GM23248 (cell line): ENCODE data around the gene EVL. TPM values are rescaled to one million over a fixed set of nuclear protein-coding genes. Genes with fewer than 3 reads are reported as not detected.

Experiments used
- DNase-seq: peaks from one replicate; pipeline ENCODE4 v3.0.0-alpha.2; 2015
- H2AFZ ChIP-seq: fragments of 200-600 bp; sonication (generic); 2 replicates; pipeline ENCODE4 v1.6.1; 2016; ENCODE audit warnings: antibody characterized with exemption
- H3F3A ChIP-seq: fragments of 200-600 bp; sonication (generic); 2 replicates; pipeline ENCODE4 v1.6.1; 2016; ENCODE audit warnings: mild to moderate bottlenecking, antibody characterized with exemption, mixed run types; ENCODE audit not compliant: insufficient read depth
- H3K27ac ChIP-seq: fragments of 200-600 bp; sonication (generic); 2 replicates; pipeline ENCODE4 v1.5.1; 2016; ENCODE audit warnings: mild to moderate bottlenecking
- H3K27me3 ChIP-seq: fragments of 200-600 bp; sonication (generic); replicated peaks from 2 replicates; pipeline ENCODE4 v1.6.1; 2016; ENCODE audit warnings: mild to moderate bottlenecking; ENCODE audit not compliant: insufficient read depth
- H3K36me3 ChIP-seq: fragments of 200-600 bp; sonication (generic); 2 replicates; pipeline ENCODE4 v1.6.1; 2016; ENCODE audit warnings: low read depth, mild to moderate bottlenecking
- H3K4me1 ChIP-seq: fragments of 200-600 bp; sonication (generic); 2 replicates; pipeline ENCODE4 v1.6.1; 2016; ENCODE audit warnings: mild to moderate bottlenecking; ENCODE audit not compliant: insufficient read depth
- H3K4me2 ChIP-seq: fragments of 200-600 bp; sonication (generic); one replicate; pipeline ENCODE4 v1.6.1; 2016; ENCODE audit warnings: mild to moderate bottlenecking; ENCODE audit not compliant: unreplicated experiment
- H3K4me3 ChIP-seq: fragments of 200-600 bp; sonication (generic); 2 replicates; pipeline ENCODE4 v1.5.1; 2016; ENCODE audit warnings: mild to moderate bottlenecking
- H3K79me2 ChIP-seq: fragments of 200-600 bp; sonication (generic); 2 replicates; pipeline ENCODE4 v1.6.1; 2016; ENCODE audit warnings: mild to moderate bottlenecking; ENCODE audit not compliant: insufficient read depth
- H3K9ac ChIP-seq: fragments of 200-600 bp; sonication (generic); 2 replicates; pipeline ENCODE4 v1.6.1; 2016; ENCODE audit warnings: mild to moderate bottlenecking
- H3K9me2 ChIP-seq: fragments of 200-600 bp; sonication (generic); 2 replicates; pipeline ENCODE4 v1.6.1; 2016; ENCODE audit warnings: mixed run types, mild to moderate bottlenecking, moderate library complexity; ENCODE audit not compliant: insufficient read depth
- H3K9me3 ChIP-seq: fragments of 200-600 bp; sonication (generic); one replicate; pipeline ENCODE4 v1.6.1; 2017; ENCODE audit warnings: low read depth
- H4K20me1 ChIP-seq: fragments of 200-600 bp; sonication (generic); 2 replicates; pipeline ENCODE4 v1.6.0; 2016; ENCODE audit not compliant: insufficient read depth
- EZH2 ChIP-seq: fragments of 200-600 bp; sonication (generic); IDR thresholded peaks from 2 replicates; pipeline ENCODE4 v1.6.1; 2018; ENCODE audit warnings: antibody characterized with exemption, mild to moderate bottlenecking; ENCODE audit not compliant: insufficient read depth, poor library complexity, severe bottlenecking
- EZH2phosphoT487 ChIP-seq: fragments of 200-600 bp; sonication (generic); IDR thresholded peaks from 2 replicates; pipeline ENCODE4 v1.6.1; 2018; ENCODE audit warnings: antibody characterized with exemption, moderate library complexity, mild to moderate bottlenecking, low read depth; ENCODE audit not compliant: insufficient read depth
- WGBS, 2 experiments: methylation state at CpG; one replicate each; pipeline ENCODE4 v1.1.6; 2015 to 2017; ENCODE audit warnings: low lambda C conversion rate in 2 of 2, low coverage in 1 of 2; ENCODE audit errors: missing lambda C conversion rate in 2 of 2; 5-methylcytosine and 5-hydroxymethylcytosine counted together
- in situ Hi-C: fragments of 300-500 bp; cut with MboI; formaldehyde crosslinking; loops from 2 replicates; pipeline ENCODE4 v1.15.0; 2020
- polyA plus RNA-seq: library from polyadenylated mRNA; unstranded; fragments of >200 nt; fragmentation: Nextera tagmentation; extraction: Ambion mirVana; gene quantifications from 2 replicates; pipeline ENCODE4 v1.2.1, GENCODE V29; 2016
- total RNA-seq: library from RNA; depleted of rRNA; stranded (reverse); fragments of >200 nt; shearing (Covaris generic); gene quantifications from 2 replicates; pipeline ENCODE4 v1.2.3, GENCODE V29; 2014

EVL gene
- total and polyA plus RNA-seq, 2 experiments from 2014 or later = 6.6 to 29.9 TPM

- Histone ChIP-seq H3F3A (peaks cover 5% of the 10 kb centered on the region), H3K4me3 (no peak overlapping the region), H3K36me3 (no peaks in the 10 kb centered on the region), H3K27ac (no peak overlapping the region), H3K4me2 (no peak overlapping the region), H3K9me2 (no peaks in the 10 kb centered on the region), H4K20me1 (no peaks in the 10 kb centered on the region), H3K9me3 (no peaks in the 10 kb centered on the region), H3K9ac (no peak overlapping the region), H2AFZ (no peak overlapping the region), H3K27me3 (no peaks in the 10 kb centered on the region), H3K4me1 (peaks cover 5% of the 10 kb centered on the region), H3K79me2 (peaks cover 75% of the 10 kb centered on the region)
- TF ChIP-seq EZH2 = no peak
- no peak for TF ChIP-seq EZH2phosphoT487
- no peak for DNase-seq
- 95 to 98% methylated on average over 13 of the region's 13 CpGs for WGBS, 2 experiments
- in situ Hi-C loops = no loop called here
Observed at GRCh38 chr14:100054316-100055075, 10.7 kb upstream of the EVL start.

GRCh38 chr14:100056431-100056830, 8.8 kb upstream of the EVL start:
- H3F3A ChIP-seq = no peaks in the 10 kb centered on the region
- H3K4me3 ChIP-seq = no peak overlapping the region
- no peaks in the 10 kb centered on the region for H3K4me1 ChIP-seq
- H2AFZ ChIP-seq = no peak overlapping the region
- DNase-seq = no peak
- no peak overlapping the region for H3K9ac ChIP-seq
- no peak overlapping the region for H3K27ac ChIP-seq
- H3K9me3 ChIP-seq = no peaks in the 10 kb centered on the region
- H3K79me2 ChIP-seq = peaks cover 68% of the 10 kb centered on the region
- H3K9me2 ChIP-seq = no peaks in the 10 kb centered on the region
- in situ Hi-C loops = no loop called here
- WGBS, 2 experiments = 75 to 80% methylated on average over 3 of the region's 3 CpGs
- no peak overlapping the region for H3K4me2 ChIP-seq
- TF ChIP-seq EZH2 (no peak), EZH2phosphoT487 (no peak)
- no peaks in the 10 kb centered on the region for H3K27me3 ChIP-seq
- H3K36me3 ChIP-seq = no peaks in the 10 kb centered on the region
- no peaks in the 10 kb centered on the region for H4K20me1 ChIP-seq

- 77 to 82% methylated on average over 4 of the region's 4 CpGs for WGBS, 2 experiments
- H4K20me1 ChIP-seq = no peaks in the 10 kb centered on the region
- H2AFZ ChIP-seq = no peak overlapping the region
- no peaks in the 10 kb centered on the region for H3K9me3 ChIP-seq
- H3K4me1 ChIP-seq = no peaks in the 10 kb centered on the region
- no peaks in the 10 kb centered on the region for H3K27me3 ChIP-seq
- no peak overlapping the region for H3K27ac ChIP-seq
- H3K9me2 ChIP-seq = no peaks in the 10 kb centered on the region
- in situ Hi-C loops = no loop called here
- no peaks in the 10 kb centered on the region for H3K36me3 ChIP-seq
- H3K9ac ChIP-seq = no peak overlapping the region
- H3K4me3 ChIP-seq = no peak overlapping the region
- peak; percentile 36 for DNase-seq
- TF ChIP-seq EZH2 (no peak), EZH2phosphoT487 (no peak)
- H3K79me2 ChIP-seq = peaks cover 62% of the 10 kb centered on the region
- H3F3A ChIP-seq = no peaks in the 10 kb centered on the region
- no peak overlapping the region for H3K4me2 ChIP-seq
Observed at GRCh38 chr14:100056964-100057795, 8.0 kb upstream of the EVL start.

GRCh38 chr14:100058777-100059437, 6.3 kb upstream of the EVL start:
- no peak overlapping the region for H3K27ac ChIP-seq
- no peak overlapping the region for H2AFZ ChIP-seq

More at GRCh38 chr14:100058777-100059437, 6.3 kb upstream of the EVL start:
- no peak for DNase-seq
- Histone ChIP-seq H3K36me3 (no peaks in the 10 kb centered on the region), H3K9me3 (no peaks in the 10 kb centered on the region), H3K4me2 (no peak overlapping the region), H3K4me1 (no peaks in the 10 kb centered on the region), H3K4me3 (no peak overlapping the region), H4K20me1 (no peaks in the 10 kb centered on the region), H3K9ac (no peak overlapping the region), H3K79me2 (peaks cover 56% of the 10 kb centered on the region), H3K27me3 (no peaks in the 10 kb centered on the region), H3K9me2 (no peaks in the 10 kb centered on the region), H3F3A (no peaks in the 10 kb centered on the region)
- TF ChIP-seq EZH2 (no peak), EZH2phosphoT487 (no peak)
- 95 to 97% methylated on average over 4 of the region's 4 CpGs for WGBS, 2 experiments
- in situ Hi-C loops = no loop called here
